Heart left ventricle (tissue), 16 donors: Measurements from ENCODE around the gene KRTAP5-6. TPM values are rescaled to one million over a fixed set of nuclear protein-coding genes. Genes with fewer than 3 reads are reported as not detected.

Experiments used
- ATAC-seq, 4 donors: fragments of 200-7000 bp; cut with Tn5 transposase; one replicate each; pipeline ENCODE4 v1.9.1; 2020 to 2022; ENCODE audit warnings: moderate library complexity in 4 of 4, mild to moderate bottlenecking in 3 of 4, moderate number of reproducible peaks in 1 of 4
- DNase-seq, 5 donors: peaks; one replicate each; pipeline ENCODE4 v3.0.0-alpha.2; 2020
- H3K27ac ChIP-seq, 12 donors: fragments of 200-600 bp; sonication (generic) in 4 of 12; one replicate each; pipeline versions ENCODE4 v1.5.0 to v1.8.0; 2016 to 2022; ENCODE audit warnings: mild to moderate bottlenecking in 2 of 12
- H3K27me3 ChIP-seq, 9 donors: fragments of 200-600 bp; sonication (generic) in 2 of 9; one replicate each; pipeline versions ENCODE4 v1.5.1 to v1.8.0; 2016 to 2022; ENCODE audit warnings: mild to moderate bottlenecking in 3 of 9
- H3K36me3 ChIP-seq, 9 donors: fragments of 200-600 bp; sonication (generic) in 2 of 9; one replicate each; pipeline versions ENCODE4 v1.5.0 to v1.8.0; 2018 to 2022; ENCODE audit warnings: mild to moderate bottlenecking in 2 of 9
- H3K4me1 ChIP-seq, 12 donors: fragments of 200-600 bp; sonication (generic) in 4 of 12; one replicate each; pipeline versions ENCODE4 v1.5.0 to v1.8.0; 2016 to 2022; ENCODE audit warnings: mild to moderate bottlenecking in 3 of 12
- H3K4me3 ChIP-seq, 12 donors: fragments of 200-600 bp; sonication (generic) in 4 of 12; one replicate each; pipeline versions ENCODE4 v1.5.0 to v1.8.0; 2017 to 2022; ENCODE audit warnings: mild to moderate bottlenecking in 9 of 12, moderate library complexity in 4 of 12
- H3K9me3 ChIP-seq, 12 donors: fragments of 200-600 bp; sonication (generic) in 4 of 12; one replicate each; pipeline versions ENCODE4 v1.5.0 to v1.8.0; 2016 to 2022; ENCODE audit warnings: mild to moderate bottlenecking in 1 of 12
- POLR2A ChIP-seq, 2 donors: fragments of 450-650 bp; IDR thresholded peaks; one replicate each; pipeline ENCODE4 v1.6.1; 2017; ENCODE audit warnings: antibody characterized with exemption in 2 of 2, mild to moderate bottlenecking in 2 of 2, moderate library complexity in 2 of 2
- WGBS, 4 donors: extraction: QIAGEN DNeasy Blood & Tissue Kit in 2 of 4; methylation state at CpG; one replicate each; pipeline versions ENCODE4 v1.1.5 to v1.1.7; 2013 to 2018; 5-methylcytosine and 5-hydroxymethylcytosine counted together
- intact Hi-C, 10 donors: fragments of 100-400 bp; cut with DNase I; formaldehyde crosslinking; loops; one replicate each; pipeline versions ENCODE4 v1.11.1 to v1.14.2; 2022
- polyA plus RNA-seq, 2 donors: library from polyadenylated mRNA; stranded (reverse); fragments of 200-250 nt; gene quantifications; one replicate each; pipeline ENCODE4 v1.2.3, GENCODE V29; 2013
- total RNA-seq, 9 donors: library from RNA; depleted of rRNA in 2 of 9; stranded (reverse); fragments of >200 nt in 2 of 9; fragmentation: NEBNext Ultra II Directional in 3 of 9; extraction: Animal tissue kit (Norgen Biotek cat#: 25700) in 3 of 9; gene quantifications; one replicate each; pipeline versions ENCODE4 v1.1.0 to v1.2.4, GENCODE V29; 2016 to 2023
- TF ChIP-seq, protein P1 (sequence below), 12 donors: fragments of 200-600 bp; sonication (generic) in 4 of 12; IDR thresholded peaks; one replicate each; pipeline versions ENCODE4 v1.5.0 to v1.8.0; 2018 to 2022; ENCODE audit warnings: antibody characterized with exemption in 12 of 12, mild to moderate bottlenecking in 5 of 12
- donor health status: ischemic (EF 13 %, LVEDD 7.1; RV severe dilation, severe dysfunction).
- donor health status: healthy with polysubstance abuse.
- donor health status: DM: no; HTN: yes; CAD: no.
- donor health status: DM: no; HTN: no; CAD: no.
- donor health status: ischemic (EF 25% LVEDD 6.9; RV normal size, moderate dysfunction).
- donor health status: ischemic (EF 25% LVEDD 5.7; RV mildly dilated, moderate dysfunction).
- donor health status: healthy.
- donor health status: DM: yes; HTN: yes; CAD: no.
- donor health status: ischemic (EF 35%, LVEDD 5.7; RV mildly dilated, moderate dysfunction).
- donor health status: nonischemic (EF 11% LVEDD 7.7; RV severe dilation, severe dysfunction).
- donor health status: DM: yes; HTN: yes; CAD: no.
- donor health status: PGD.
- donor health status: ischemic (EF 29% LVEDD 5.4; RV normal size, mild dysfunction).
- donor health status: nonischemic (EF 23%, LVEDD 6.1; RV moderate dilation, normal function).

Gene KRTAP5-6
- total and polyA plus RNA-seq, 11 donors = not detected

DNA sequence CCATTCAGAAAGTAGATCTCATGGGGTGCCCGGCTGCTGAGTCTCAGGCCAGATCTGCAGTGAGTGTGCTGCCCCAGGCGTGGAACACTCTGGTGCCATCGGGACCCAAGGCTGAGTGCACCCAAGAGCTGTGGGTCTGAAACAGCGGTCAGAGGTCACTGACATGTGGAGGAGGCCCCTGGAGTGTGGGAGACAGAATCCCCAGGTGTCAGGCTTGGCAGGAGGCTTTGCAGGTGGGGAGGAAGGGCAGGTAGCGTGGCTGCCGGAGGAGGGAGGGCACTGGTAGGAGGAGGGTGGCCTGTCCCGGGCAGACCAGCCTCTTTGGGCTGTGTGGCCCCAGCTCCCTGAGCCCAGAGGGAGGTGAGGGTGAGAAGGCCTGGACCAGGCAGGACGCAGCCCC, 31.7 kb upstream of the KRTAP5-6 start:
- peaks cover 0 to 8% (median 0%) of the 10 kb centered on the region in 12 donors for H3K4me1 ChIP-seq
- H3K4me3 ChIP-seq = no peak overlapping the region
- ATAC-seq = no peak
- TF ChIP-seq, protein P1, sequence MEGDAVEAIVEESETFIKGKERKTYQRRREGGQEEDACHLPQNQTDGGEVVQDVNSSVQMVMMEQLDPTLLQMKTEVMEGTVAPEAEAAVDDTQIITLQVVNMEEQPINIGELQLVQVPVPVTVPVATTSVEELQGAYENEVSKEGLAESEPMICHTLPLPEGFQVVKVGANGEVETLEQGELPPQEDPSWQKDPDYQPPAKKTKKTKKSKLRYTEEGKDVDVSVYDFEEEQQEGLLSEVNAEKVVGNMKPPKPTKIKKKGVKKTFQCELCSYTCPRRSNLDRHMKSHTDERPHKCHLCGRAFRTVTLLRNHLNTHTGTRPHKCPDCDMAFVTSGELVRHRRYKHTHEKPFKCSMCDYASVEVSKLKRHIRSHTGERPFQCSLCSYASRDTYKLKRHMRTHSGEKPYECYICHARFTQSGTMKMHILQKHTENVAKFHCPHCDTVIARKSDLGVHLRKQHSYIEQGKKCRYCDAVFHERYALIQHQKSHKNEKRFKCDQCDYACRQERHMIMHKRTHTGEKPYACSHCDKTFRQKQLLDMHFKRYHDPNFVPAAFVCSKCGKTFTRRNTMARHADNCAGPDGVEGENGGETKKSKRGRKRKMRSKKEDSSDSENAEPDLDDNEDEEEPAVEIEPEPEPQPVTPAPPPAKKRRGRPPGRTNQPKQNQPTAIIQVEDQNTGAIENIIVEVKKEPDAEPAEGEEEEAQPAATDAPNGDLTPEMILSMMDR (IDR thresholded peaks at IDR 0.05) = no peak
- no peak for TF ChIP-seq POLR2A (IDR thresholded peaks at IDR 0.05)
- H3K9me3 ChIP-seq = no peaks in the 10 kb centered on the region
- H3K27me3 ChIP-seq = peaks cover 0 to 20% (median 4%) of the 10 kb centered on the region in 9 donors
- DNase-seq = no peak
- intact Hi-C loops = no loop called here
- WGBS, 4 donors = 78 to 100% (median 81%) methylated on average over 3 to 6 of the region's 8 CpGs; no CpG with 5 or more reads in 1 of the 4 donors
- no peak overlapping the region for H3K27ac ChIP-seq
- no peaks in the 10 kb centered on the region for H3K36me3 ChIP-seq

DNA sequence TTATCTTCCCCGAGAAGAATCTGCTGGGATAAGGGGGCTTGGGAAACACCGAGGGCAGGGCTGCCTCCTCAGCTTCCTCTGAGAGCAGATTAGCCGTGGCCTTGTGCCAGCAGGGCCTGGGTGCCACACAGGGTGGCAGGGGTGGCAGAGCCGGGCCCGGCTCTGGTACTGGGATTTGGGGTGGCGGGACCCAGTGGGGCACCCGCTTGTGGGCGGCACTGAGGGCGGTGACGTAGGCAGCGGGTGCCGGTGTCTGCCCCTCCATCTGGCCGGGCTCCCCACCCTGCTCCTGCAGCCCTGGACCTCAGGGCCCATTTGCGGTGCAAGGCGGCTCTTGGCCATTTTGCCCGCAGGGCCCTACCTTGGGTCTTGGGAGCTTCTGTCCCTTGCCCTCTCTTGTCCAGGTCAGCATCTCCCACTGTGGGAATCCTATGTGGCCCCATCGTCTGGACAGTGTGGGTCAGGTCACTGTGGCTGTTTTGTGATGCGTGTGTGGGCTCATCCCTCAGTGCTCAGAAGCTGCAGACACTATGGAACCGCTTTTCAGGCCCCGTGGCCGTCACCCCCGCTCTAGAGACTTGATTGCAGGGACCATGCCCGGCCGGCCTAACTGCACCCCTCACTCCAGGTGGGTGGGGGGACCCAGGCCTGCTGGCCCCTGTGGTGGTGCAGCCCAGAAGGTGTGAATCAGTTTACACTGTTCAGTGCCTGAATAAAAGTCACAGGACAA, 29.7 kb upstream of the KRTAP5-6 start:
- DNase-seq = no peak
- TF ChIP-seq, protein P1 (IDR thresholded peaks at IDR 0.05) = no peak
- no peak for TF ChIP-seq POLR2A (IDR thresholded peaks at IDR 0.05)
- intact Hi-C loops = no loop called here
- ATAC-seq = no peak
- H3K36me3 ChIP-seq = no peaks in the 10 kb centered on the region
- 82 to 89% (median 85%) methylated on average over 19 to 24 of the region's 24 CpGs for WGBS, 4 donors
- H3K4me3 ChIP-seq = no peak overlapping the region
- no peak overlapping the region for H3K27ac ChIP-seq
- peaks cover 0 to 8% (median 0%) of the 10 kb centered on the region in 12 donors for H3K4me1 ChIP-seq
- H3K27me3 ChIP-seq = peaks cover 0 to 20% (median 4%) of the 10 kb centered on the region in 9 donors
- H3K9me3 ChIP-seq = no peaks in the 10 kb centered on the region

DNA sequence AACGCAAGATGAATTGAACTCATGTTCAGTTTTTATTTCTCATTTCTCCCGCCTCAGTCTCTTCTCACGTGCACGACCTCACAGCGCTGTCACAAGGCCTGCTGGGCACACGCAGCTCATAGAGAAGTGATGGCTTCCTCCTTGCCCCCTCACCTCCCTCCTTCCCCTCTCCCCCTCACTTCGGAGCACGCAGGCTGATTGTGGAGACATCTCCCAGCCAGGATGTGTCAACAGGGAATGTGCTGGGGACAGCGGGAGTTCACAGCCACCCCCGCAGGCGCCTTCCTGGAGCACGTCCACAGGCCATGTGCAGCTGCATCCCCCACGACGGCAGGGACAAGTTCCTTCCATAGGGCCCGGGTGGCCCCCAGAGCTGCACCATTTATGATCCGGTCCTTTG, 29.1 kb upstream of the KRTAP5-6 start:
- WGBS, 4 donors = 23 to 31% (median 27%) methylated on average over 14 to 16 of the region's 16 CpGs
- no peaks in the 10 kb centered on the region for H3K36me3 ChIP-seq
- intact Hi-C loops = no loop called here
- TF ChIP-seq, protein P1 (IDR thresholded peaks at IDR 0.05) = no peak
- no peak for TF ChIP-seq POLR2A (IDR thresholded peaks at IDR 0.05)
- H3K4me1 ChIP-seq = peaks cover 0 to 8% (median 0%) of the 10 kb centered on the region in 12 donors
- H3K9me3 ChIP-seq = no peaks in the 10 kb centered on the region
- H3K4me3 ChIP-seq = no peak overlapping the region
- H3K27ac ChIP-seq = no peak overlapping the region
- ATAC-seq (peak in 2 of 4 donors; percentile 31 to 76), DNase-seq (peak in 1 of 5 donors; percentile 38)
- H3K27me3 ChIP-seq = peaks cover 0 to 22% (median 4%) of the 10 kb centered on the region in 9 donors

DNA sequence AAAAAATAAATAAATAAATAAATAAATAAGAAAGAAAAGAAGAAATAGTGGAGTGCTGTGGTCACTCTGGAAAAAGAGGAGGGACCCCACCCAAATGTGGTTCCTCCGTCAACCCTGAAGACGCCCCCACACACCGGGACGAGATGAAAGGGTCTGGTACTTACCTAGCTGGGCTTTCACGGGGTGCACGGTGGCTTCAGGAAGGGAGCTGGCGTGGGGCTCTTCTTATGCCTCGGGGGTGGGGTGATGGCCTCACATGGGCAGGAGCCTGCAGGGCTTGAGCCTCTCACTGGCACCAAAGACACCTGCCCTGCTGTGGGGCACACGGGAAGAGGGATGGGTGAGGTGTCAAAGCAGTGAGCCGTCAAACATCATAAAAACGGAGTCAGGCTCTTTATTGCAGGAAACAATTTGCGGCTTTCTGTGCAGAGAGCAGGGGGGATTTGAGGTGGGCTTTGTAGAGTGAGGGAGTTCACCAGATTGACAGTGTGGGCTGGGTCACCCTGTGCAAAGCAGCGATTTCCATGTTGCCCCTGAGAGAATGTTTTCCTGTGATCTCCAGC, 28.0 kb upstream of the KRTAP5-6 start:
- Histone ChIP-seq H3K4me1 (peaks cover 0 to 8% (median 0%) of the 10 kb centered on the region in 12 donors), H3K27me3 (peaks cover 0 to 28% (median 4%) of the 10 kb centered on the region in 9 donors), H3K27ac (no peak overlapping the region), H3K36me3 (no peaks in the 10 kb centered on the region), H3K4me3 (no peak overlapping the region), H3K9me3 (no peaks in the 10 kb centered on the region)
- DNase-seq = no peak
- no peak for ATAC-seq
- intact Hi-C loops = no loop called here
- TF ChIP-seq, protein P1 (IDR thresholded peaks at IDR 0.05) = no peak
- TF ChIP-seq POLR2A (IDR thresholded peaks at IDR 0.05) = no peak
- WGBS, 4 donors = 79 to 87% (median 84%) methylated on average over 13 of the region's 13 CpGs
